ENCODE results near the gene NFYC.

DNA sequence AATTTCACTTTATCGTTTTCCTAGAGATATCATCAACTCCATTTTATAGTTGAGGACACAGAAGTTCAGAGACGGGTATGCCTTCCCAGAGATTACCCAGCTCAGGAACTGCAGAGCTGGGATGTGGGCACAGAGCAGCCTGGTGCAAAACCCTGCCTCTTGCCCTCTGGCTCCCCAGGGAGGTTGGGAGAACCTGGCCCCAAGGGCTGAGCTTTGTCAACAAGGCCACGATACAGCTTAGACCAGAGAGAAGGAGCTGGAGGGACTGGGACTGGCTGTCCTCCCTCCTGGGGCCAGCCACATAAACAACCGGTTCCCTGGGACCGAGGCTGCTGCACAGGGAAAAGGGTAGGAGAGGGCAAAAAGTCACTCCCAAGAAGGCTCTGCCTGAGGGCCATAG lies 29.8 kb upstream of the NFYC start:
- TF ChIP-seq, protein P1, sequence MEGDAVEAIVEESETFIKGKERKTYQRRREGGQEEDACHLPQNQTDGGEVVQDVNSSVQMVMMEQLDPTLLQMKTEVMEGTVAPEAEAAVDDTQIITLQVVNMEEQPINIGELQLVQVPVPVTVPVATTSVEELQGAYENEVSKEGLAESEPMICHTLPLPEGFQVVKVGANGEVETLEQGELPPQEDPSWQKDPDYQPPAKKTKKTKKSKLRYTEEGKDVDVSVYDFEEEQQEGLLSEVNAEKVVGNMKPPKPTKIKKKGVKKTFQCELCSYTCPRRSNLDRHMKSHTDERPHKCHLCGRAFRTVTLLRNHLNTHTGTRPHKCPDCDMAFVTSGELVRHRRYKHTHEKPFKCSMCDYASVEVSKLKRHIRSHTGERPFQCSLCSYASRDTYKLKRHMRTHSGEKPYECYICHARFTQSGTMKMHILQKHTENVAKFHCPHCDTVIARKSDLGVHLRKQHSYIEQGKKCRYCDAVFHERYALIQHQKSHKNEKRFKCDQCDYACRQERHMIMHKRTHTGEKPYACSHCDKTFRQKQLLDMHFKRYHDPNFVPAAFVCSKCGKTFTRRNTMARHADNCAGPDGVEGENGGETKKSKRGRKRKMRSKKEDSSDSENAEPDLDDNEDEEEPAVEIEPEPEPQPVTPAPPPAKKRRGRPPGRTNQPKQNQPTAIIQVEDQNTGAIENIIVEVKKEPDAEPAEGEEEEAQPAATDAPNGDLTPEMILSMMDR (IDR thresholded peaks at IDR 0.05): no peak
- TF ChIP-seq POLR2A (IDR thresholded peaks at IDR 0.05): no peak

Data from heart left ventricle (tissue), 13 donors.